22Rv1 (cell line): ENCODE data around the gene OTUB1.
A peak's percentile ranks its signal among the peaks of the same experiment; 100 is the strongest.

Experiments
- H3K27ac ChIP-seq: fragments of 450-650 bp; 2 replicates; pipeline ENCODE4 v1.5.1; 2017
- CTCF ChIP-seq: fragments of 450-650 bp; IDR thresholded peaks from 2 replicates; pipeline ENCODE4 v1.5.1; 2017; ENCODE audit warnings: mild to moderate bottlenecking
- ZFX ChIP-seq: fragments of 450-650 bp; IDR thresholded peaks from 2 replicates; pipeline ENCODE4 v1.6.1; 2017; ENCODE audit warnings: antibody characterized with exemption, borderline replicate concordance

Gene OTUB1

GRCh38 chr11:64001484-64002420, 15.5 kb downstream of the OTUB1 start:
- H3K27ac ChIP-seq, result 0 out of 2 replicates have a peak overlapping the region, but pooled peaks have one; percentile 5
- TF ChIP-seq ZFX (no peak), CTCF (no peak)

GRCh38 chr11:64003807-64004589, 17.8 kb downstream of the OTUB1 start:
- peak overlapping the region; percentile 61 for H3K27ac ChIP-seq
- TF ChIP-seq ZFX, result no peak
- TF ChIP-seq CTCF, result no peak

- TF ChIP-seq CTCF (no peak), ZFX (no peak)
- peak overlapping the region; percentile 61 for H3K27ac ChIP-seq
Measured at GRCh38 chr11:64004590-64004984, 18.3 kb downstream of the OTUB1 start.

GRCh38 chr11:64005691-64006090, 19.5 kb downstream of the OTUB1 start:
- TF ChIP-seq CTCF (no peak), ZFX (no peak)
- H3K27ac ChIP-seq, result peak overlapping the region; percentile 94; the same call in 1 of the 2 replicates

- TF ChIP-seq CTCF (no peak), ZFX (no peak)
Measured at GRCh38 chr11:64006398-64006797, 20.2 kb downstream of the OTUB1 start.

GRCh38 chr11:64007160-64007628, 21.0 kb downstream of the OTUB1 start:
- TF ChIP-seq CTCF, result no peak; the same call in 1 of the 2 replicates
- TF ChIP-seq ZFX, result no peak
- H3K27ac ChIP-seq, result peak overlapping the region; percentile 94

More at GRCh38 chr11:64006398-64006797, 20.2 kb downstream of the OTUB1 start:
- peak overlapping the region; percentile 94 for H3K27ac ChIP-seq
